ENCODE data around the gene ILDR1. TPM values are rescaled to one million over a fixed set of nuclear protein-coding genes. Genes with fewer than 3 reads are reported as not detected.

ILDR1 gene
- total RNA-seq, 2 experiments from 2014 or later, result 1.1 to 2.5 TPM

- H3K4me3 ChIP-seq (ENCODE audit: low read depth, low read length, poor library complexity, severe bottlenecking), result peak overlapping the region; percentile 51
- peak overlapping the region; percentile 87 for H3K4me2 ChIP-seq (ENCODE audit: low read length)
- no peaks in the 10 kb centered on the region for H4K20me1 ChIP-seq (ENCODE audit: insufficient read depth, low read length)
- H3K27ac ChIP-seq (ENCODE audit: low read depth, low read length, poor library complexity, severe bottlenecking), result peak overlapping the region; percentile 77
- H3K79me2 ChIP-seq (ENCODE audit: insufficient read depth, low read depth, low read length), result peaks cover 7% of the 10 kb centered on the region; the same call in 1 of the 2 replicates
- DNase-seq (ENCODE audit: low spot score), result peak; percentile 73
- no peaks in the 10 kb centered on the region for H3K9me2 ChIP-seq (ENCODE audit: insufficient read depth, low read length)
- TF ChIP-seq EZH2phosphoT487 (IDR thresholded peaks at IDR 0.05; ENCODE audit: borderline replicate concordance, low read depth, low read length) (no peak), CTCF (conservative IDR thresholded peaks at IDR 0.05; ENCODE audit: low read length) (no peak)
- H3K9me3 ChIP-seq (ENCODE audit: low read length), result no peaks in the 10 kb centered on the region; the same call in 1 of the 2 replicates
- POLR2A ChIA-PET, result interaction anchor here (0.5 to 7.4 kb wide), 25 partner anchors 9 to 217 kb away, joined by 3 to 50 read pairs (median 6); partner anchors contain the start of gene CD86
- no peaks in the 10 kb centered on the region; the same call in 1 of the 2 replicates for H3K36me3 ChIP-seq (ENCODE audit: insufficient read depth, low read length)
- H3K4me1 ChIP-seq (ENCODE audit: insufficient read depth, low read length, poor library complexity, severe bottlenecking), result peaks cover 66% of the 10 kb centered on the region
- CTCF ChIA-PET (ENCODE audit: unreplicated experiment), result interaction anchor here (0.8 to 1.1 kb wide), 7 partner anchors 12 to 75 kb away, joined by 3 to 6 read pairs (median 3); no protein-coding TSS in a partner anchor
- BruUV-seq (replicated peaks), result no TSS peak
- H2AFZ ChIP-seq (ENCODE audit: low read length), result peak overlapping the region; percentile 89; the same call in 1 of the 2 replicates
- intact Hi-C loops (cut with micrococcal nuclease; ENCODE audit: unreplicated experiment), result no loop called here
Measured at GRCh38 chr3:122025296-122025695, 3.2 kb upstream of the ILDR1 start.

- POLR2A ChIA-PET, result interaction anchor here (0.5 to 7.4 kb wide), 25 partner anchors 8 to 216 kb away, joined by 3 to 50 read pairs (median 6); partner anchors contain the start of gene CD86
- no peak for DNase-seq (ENCODE audit: low spot score)
- peak overlapping the region; percentile 89; the same call in 1 of the 2 replicates for H2AFZ ChIP-seq (ENCODE audit: low read length)
- H3K9me2 ChIP-seq (ENCODE audit: insufficient read depth, low read length), result no peaks in the 10 kb centered on the region
- CTCF ChIA-PET (ENCODE audit: unreplicated experiment), result interaction anchor here (0.7 to 1.1 kb wide), 8 partner anchors 11 to 75 kb away, joined by 3 to 6 read pairs (median 3); no protein-coding TSS in a partner anchor
- peak overlapping the region; percentile 87 for H3K4me2 ChIP-seq (ENCODE audit: low read length)
- peaks cover 7% of the 10 kb centered on the region; the same call in 1 of the 2 replicates for H3K79me2 ChIP-seq (ENCODE audit: insufficient read depth, low read depth, low read length)
- H3K27ac ChIP-seq (ENCODE audit: low read depth, low read length, poor library complexity, severe bottlenecking), result peak overlapping the region; percentile 77
- H3K36me3 ChIP-seq (ENCODE audit: insufficient read depth, low read length), result no peaks in the 10 kb centered on the region; the same call in 1 of the 2 replicates
- peaks cover 67% of the 10 kb centered on the region for H3K4me1 ChIP-seq (ENCODE audit: insufficient read depth, low read length, poor library complexity, severe bottlenecking)
- H4K20me1 ChIP-seq (ENCODE audit: insufficient read depth, low read length), result no peaks in the 10 kb centered on the region
- intact Hi-C loops (cut with micrococcal nuclease; ENCODE audit: unreplicated experiment), result no loop called here
- H3K4me3 ChIP-seq (ENCODE audit: low read depth, low read length, poor library complexity, severe bottlenecking), result peak overlapping the region; percentile 51
- no peaks in the 10 kb centered on the region; the same call in 1 of the 2 replicates for H3K9me3 ChIP-seq (ENCODE audit: low read length)
- BruUV-seq (replicated peaks), result no TSS peak
- TF ChIP-seq CTCF (conservative IDR thresholded peaks at IDR 0.05; ENCODE audit: low read length) (no peak), EZH2phosphoT487 (IDR thresholded peaks at IDR 0.05; ENCODE audit: borderline replicate concordance, low read depth, low read length) (no peak)
Measured at GRCh38 chr3:122024800-122025199, 2.8 kb upstream of the ILDR1 start.
